Type B pancreatic cell (in vitro differentiated cells): ENCODE results near the gene MIER2. TPM values are rescaled to one million over a fixed set of nuclear protein-coding genes. Genes with fewer than 3 reads are reported as not detected.

Source experiments
- DNase-seq: peaks from one replicate; pipeline ENCODE4 v3.0.0; 2021; ENCODE audit warnings: mixed read lengths; ENCODE audit not compliant: unreplicated experiment; ENCODE audit errors: extremely low spot score
- H3K27ac Mint-ChIP-seq: 2 replicates; pipeline ENCODE4 v1.8.0; 2021; ENCODE audit warnings: mild to moderate bottlenecking, mixed read lengths
- H3K27me3 Mint-ChIP-seq: 2 replicates; pipeline ENCODE4 v1.8.0; 2021; ENCODE audit warnings: mixed read lengths
- H3K36me3 Mint-ChIP-seq: 2 replicates; pipeline ENCODE4 v1.8.0; 2021; ENCODE audit warnings: mixed read lengths
- H3K4me1 Mint-ChIP-seq: one replicate; pipeline ENCODE4 v1.8.0; 2021; ENCODE audit warnings: mixed read lengths; ENCODE audit not compliant: unreplicated experiment
- H3K4me3 Mint-ChIP-seq: 2 replicates; pipeline ENCODE4 v1.8.0; 2021; ENCODE audit warnings: mild to moderate bottlenecking, mixed read lengths
- H3K9me3 Mint-ChIP-seq: 2 replicates; pipeline ENCODE4 v1.8.0; 2021; ENCODE audit warnings: mixed read lengths
- total RNA-seq: library from RNA; stranded (reverse); gene quantifications from 2 replicates; pipeline ENCODE4 v1.2.1, GENCODE V29; 2021; ENCODE audit warnings: low replicate concordance
- TF ChIP-seq, protein P1 (sequence below): fragments of 200-600 bp; sonication (generic); conservative IDR thresholded peaks from 2 replicates; pipeline ENCODE4 v1.5.0; 2021; ENCODE audit warnings: antibody characterized with exemption, mild to moderate bottlenecking

MIER2 gene
- total RNA-seq, 1 donor from 2014 or later = 42.3 TPM

DNA sequence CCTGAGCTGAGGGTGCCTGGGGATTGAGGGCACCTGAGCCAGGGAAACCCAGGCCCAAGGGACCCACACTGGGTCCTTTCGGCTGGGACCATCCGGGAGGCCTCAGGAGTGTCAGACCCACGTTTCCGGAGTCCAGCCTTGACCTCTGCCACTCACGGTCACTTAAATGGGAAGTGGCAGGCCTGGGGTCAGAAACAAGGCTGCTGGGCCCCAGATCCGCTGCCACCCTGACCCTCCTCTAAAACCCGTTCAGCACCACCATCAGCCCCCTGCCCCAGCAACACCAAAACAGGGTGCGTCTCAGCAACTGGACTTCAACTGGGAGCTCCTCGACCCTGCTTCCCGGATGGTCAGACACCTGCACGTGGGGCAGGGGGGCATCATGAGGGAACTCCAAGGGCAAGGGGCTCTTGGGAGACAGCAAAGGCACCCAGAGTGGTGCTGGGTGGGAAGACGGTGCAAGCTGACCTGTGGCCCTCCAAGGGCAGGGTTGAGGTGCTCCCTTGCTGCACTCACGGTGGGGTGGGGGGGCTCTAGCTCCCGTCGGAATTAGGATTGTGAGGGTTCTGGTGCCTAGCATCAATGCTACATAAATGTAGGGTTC lies 52.2 kb downstream of the MIER2 start:
- no peak overlapping the region for H3K27ac Mint-ChIP-seq
- H3K4me3 Mint-ChIP-seq = peak overlapping the region; percentile 48
- H3K27me3 Mint-ChIP-seq = peaks cover 70% of the 10 kb centered on the region
- no peak for DNase-seq
- TF ChIP-seq, protein P1, sequence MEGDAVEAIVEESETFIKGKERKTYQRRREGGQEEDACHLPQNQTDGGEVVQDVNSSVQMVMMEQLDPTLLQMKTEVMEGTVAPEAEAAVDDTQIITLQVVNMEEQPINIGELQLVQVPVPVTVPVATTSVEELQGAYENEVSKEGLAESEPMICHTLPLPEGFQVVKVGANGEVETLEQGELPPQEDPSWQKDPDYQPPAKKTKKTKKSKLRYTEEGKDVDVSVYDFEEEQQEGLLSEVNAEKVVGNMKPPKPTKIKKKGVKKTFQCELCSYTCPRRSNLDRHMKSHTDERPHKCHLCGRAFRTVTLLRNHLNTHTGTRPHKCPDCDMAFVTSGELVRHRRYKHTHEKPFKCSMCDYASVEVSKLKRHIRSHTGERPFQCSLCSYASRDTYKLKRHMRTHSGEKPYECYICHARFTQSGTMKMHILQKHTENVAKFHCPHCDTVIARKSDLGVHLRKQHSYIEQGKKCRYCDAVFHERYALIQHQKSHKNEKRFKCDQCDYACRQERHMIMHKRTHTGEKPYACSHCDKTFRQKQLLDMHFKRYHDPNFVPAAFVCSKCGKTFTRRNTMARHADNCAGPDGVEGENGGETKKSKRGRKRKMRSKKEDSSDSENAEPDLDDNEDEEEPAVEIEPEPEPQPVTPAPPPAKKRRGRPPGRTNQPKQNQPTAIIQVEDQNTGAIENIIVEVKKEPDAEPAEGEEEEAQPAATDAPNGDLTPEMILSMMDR = no peak
- peaks cover 25% of the 10 kb centered on the region for H3K4me1 Mint-ChIP-seq
- no peaks in the 10 kb centered on the region for H3K36me3 Mint-ChIP-seq
- H3K9me3 Mint-ChIP-seq = no peaks in the 10 kb centered on the region

- Mint-ChIP-seq H3K4me1 (peaks cover 25% of the 10 kb centered on the region), H3K4me3 (no peak overlapping the region), H3K27me3 (peaks cover 73% of the 10 kb centered on the region), H3K27ac (no peak overlapping the region), H3K9me3 (no peaks in the 10 kb centered on the region), H3K36me3 (no peaks in the 10 kb centered on the region)
- no peak for DNase-seq
- TF ChIP-seq, protein P1 = no peak
Measured at GRCh38 chr19:291561-292280, 52.9 kb downstream of the MIER2 start.

DNA sequence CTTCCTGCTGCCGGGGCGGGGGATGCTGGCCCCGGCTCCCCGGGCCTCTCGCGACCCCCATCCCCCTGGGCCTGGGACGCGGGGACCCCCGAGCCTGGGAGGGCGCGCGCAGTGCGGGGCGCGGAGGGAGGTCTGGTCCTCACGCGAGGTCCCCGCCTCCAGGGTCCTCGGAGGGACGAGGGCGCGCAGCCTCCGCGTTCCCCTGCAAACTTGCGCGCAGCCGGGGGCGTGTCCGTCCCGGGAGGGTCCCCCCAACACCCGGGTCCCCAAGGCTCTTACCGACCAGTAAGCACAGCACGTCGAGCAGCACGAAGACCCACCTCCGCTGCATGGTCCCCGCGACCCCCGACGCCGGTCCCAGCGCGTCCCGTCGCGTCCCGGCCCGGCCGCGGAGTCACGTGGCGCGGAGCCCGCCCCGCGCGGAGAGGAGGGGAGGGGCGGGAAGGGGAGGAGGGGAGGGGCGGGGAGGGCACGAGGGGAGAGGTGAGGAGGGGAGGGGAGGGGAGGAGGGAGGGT lies 53.5 kb downstream of the MIER2 start, which contains the start of gene PLPP2:
Gene PLPP2, minus strand, starts transcription at position 398 of the 516 bp plus-strand sequence. Its CDS starts 67 bp downstream, at position 331.
- H3K4me3 Mint-ChIP-seq = peak within 1 kb of the TSS; percentile 77
- no peaks in the 10 kb centered on the region for H3K36me3 Mint-ChIP-seq
- TF ChIP-seq, protein P1 = no peak
- H3K4me1 Mint-ChIP-seq = peaks cover 20% of the 10 kb centered on the region
- DNase-seq = no peak
- peaks cover 68% of the 10 kb centered on the region for H3K27me3 Mint-ChIP-seq
- H3K27ac Mint-ChIP-seq = peak within 1 kb of the TSS; percentile 87
- H3K9me3 Mint-ChIP-seq = no peaks in the 10 kb centered on the region

DNA sequence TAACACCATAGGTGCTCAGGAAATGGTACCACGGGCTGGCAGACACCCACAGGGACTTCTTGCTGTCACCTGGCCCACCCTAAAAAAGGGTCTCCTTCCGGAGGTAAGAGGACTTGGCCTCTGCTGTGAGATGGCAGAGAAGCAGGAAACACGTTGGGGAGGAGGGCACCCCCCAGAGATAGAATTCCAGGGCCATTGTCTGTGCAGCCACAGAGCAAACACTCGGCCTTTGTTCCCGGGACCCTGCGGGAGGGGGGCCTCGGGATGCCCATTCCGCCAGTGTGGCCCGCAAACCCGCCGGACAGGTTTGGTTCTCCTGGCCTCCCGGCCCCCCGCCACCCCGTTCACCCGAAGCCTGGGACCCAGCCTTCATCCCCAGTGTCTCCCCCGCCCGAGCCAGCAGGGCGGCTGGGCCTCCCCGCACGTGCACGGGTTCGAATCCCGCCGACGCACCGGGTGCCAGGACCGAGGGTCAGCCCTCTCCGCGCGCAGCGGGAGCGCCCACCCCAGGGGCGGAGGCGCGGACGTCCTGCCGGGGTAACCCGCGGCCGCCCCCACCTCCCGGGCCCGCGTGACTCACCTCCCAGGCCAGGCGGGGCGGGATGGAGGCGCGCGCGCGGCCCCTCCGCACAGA lies 54.1 kb downstream of the MIER2 start:
- no peaks in the 10 kb centered on the region for H3K36me3 Mint-ChIP-seq
- H3K9me3 Mint-ChIP-seq = no peaks in the 10 kb centered on the region
- peaks cover 63% of the 10 kb centered on the region for H3K27me3 Mint-ChIP-seq
- DNase-seq = no peak
- H3K4me3 Mint-ChIP-seq = peak overlapping the region; percentile 77
- H3K4me1 Mint-ChIP-seq = peaks cover 15% of the 10 kb centered on the region
- peak overlapping the region; percentile 87 for H3K27ac Mint-ChIP-seq
- TF ChIP-seq, protein P1 = no peak

- H3K9me3 Mint-ChIP-seq = no peaks in the 10 kb centered on the region
Measured at GRCh38 chr19:289651-290371, 54.8 kb downstream of the MIER2 start.

More at GRCh38 chr19:289651-290371, 54.8 kb downstream of the MIER2 start:
- Mint-ChIP-seq H3K27me3 (peaks cover 58% of the 10 kb centered on the region), H3K36me3 (no peaks in the 10 kb centered on the region), H3K4me3 (peak overlapping the region; percentile 77), H3K4me1 (peaks cover 11% of the 10 kb centered on the region), H3K27ac (peak overlapping the region; percentile 87)
- TF ChIP-seq, protein P1 = no peak
- no peak for DNase-seq
